H9 (cell line): ENCODE measurements around the gene PTPRB. TPM values are rescaled to one million over a fixed set of nuclear protein-coding genes. Genes with fewer than 3 reads are reported as not detected.

ENCODE experiments used
- DNase-seq: peaks from one replicate; pipeline ENCODE4 v3.0.0-alpha.2; 2017
- H2AFZ ChIP-seq: one replicate; pipeline ENCODE4 v1.6.1; 2013; ENCODE audit warnings: mild to moderate bottlenecking, low read length, control low read depth, moderate library complexity
- H2AK5ac ChIP-seq: 2 replicates; pipeline ENCODE4 v1.6.1; 2013; ENCODE audit warnings: low read length, control low read depth, mixed read lengths; ENCODE audit not compliant: insufficient read length
- H2BK120ac ChIP-seq: one replicate; pipeline ENCODE4 v1.6.1; 2013; ENCODE audit warnings: low read depth, mild to moderate bottlenecking, low read length, control low read depth, inconsistent platforms; ENCODE audit not compliant: poor library complexity, severe bottlenecking
- H2BK12ac ChIP-seq: 2 replicates; pipeline ENCODE4 v1.6.1; 2013; ENCODE audit warnings: low read length, control low read depth, mixed read lengths, low read depth; ENCODE audit not compliant: insufficient read length
- H2BK15ac ChIP-seq: 2 replicates; pipeline ENCODE4 v1.6.1; 2013; ENCODE audit warnings: low read depth, low read length, control low read depth
- H2BK20ac ChIP-seq: one replicate; pipeline ENCODE4 v1.6.1; 2013; ENCODE audit warnings: low read depth, mild to moderate bottlenecking, low read length, control low read depth, inconsistent platforms; ENCODE audit not compliant: poor library complexity, severe bottlenecking
- H2BK5ac ChIP-seq: 2 replicates; pipeline ENCODE4 v1.6.1; 2013; ENCODE audit warnings: low read length, control low read depth, mixed read lengths; ENCODE audit not compliant: insufficient read length
- H3K14ac ChIP-seq: 2 replicates; pipeline ENCODE4 v1.6.1; 2013; ENCODE audit warnings: low read length, control low read depth; ENCODE audit not compliant: insufficient read depth
- H3K18ac ChIP-seq: 2 replicates; pipeline ENCODE4 v1.6.1; 2013; ENCODE audit warnings: low read depth, mild to moderate bottlenecking, mixed read lengths, low read length, control low read depth; ENCODE audit not compliant: insufficient read length
- H3K23ac ChIP-seq: 2 replicates; pipeline ENCODE4 v1.6.1; 2013; ENCODE audit warnings: low read length, control low read depth, mixed read lengths, low read depth; ENCODE audit not compliant: insufficient read length
- H3K23me2 ChIP-seq: 2 replicates; pipeline ENCODE4 v1.6.1; 2013; ENCODE audit warnings: low read depth, mild to moderate bottlenecking, mixed read lengths, low read length, control low read depth; ENCODE audit not compliant: insufficient read length, poor library complexity, severe bottlenecking
- H3K27ac ChIP-seq: 2 replicates; pipeline ENCODE4 v1.5.1; 2013; ENCODE audit warnings: low read length, control low read depth, mixed read lengths, low read depth; ENCODE audit not compliant: insufficient read length
- H3K27me3 ChIP-seq: 2 replicates; pipeline ENCODE4 v1.6.1; 2013; ENCODE audit warnings: low read length, control low read depth, inconsistent platforms; ENCODE audit not compliant: insufficient read depth
- H3K4ac ChIP-seq: 2 replicates; pipeline ENCODE4 v1.6.1; 2013; ENCODE audit warnings: low read depth, mild to moderate bottlenecking, control low read depth, inconsistent platforms, low read length, moderate library complexity
- H3K4me1 ChIP-seq: 2 replicates; pipeline ENCODE4 v1.6.1; 2013; ENCODE audit warnings: low read length, control low read depth, inconsistent platforms; ENCODE audit not compliant: insufficient read depth
- H3K4me2 ChIP-seq: 2 replicates; pipeline ENCODE4 v1.6.1; 2013; ENCODE audit warnings: low read length, control low read depth, mixed read lengths; ENCODE audit not compliant: insufficient read length, insufficient read depth
- H3K56ac ChIP-seq: 2 replicates; pipeline ENCODE4 v1.6.1; 2013; ENCODE audit warnings: low read depth, mild to moderate bottlenecking, mixed read lengths, low read length, control low read depth; ENCODE audit not compliant: insufficient read length
- H3K79me1 ChIP-seq: 2 replicates; pipeline ENCODE4 v1.6.1; 2013; ENCODE audit warnings: low read depth, mild to moderate bottlenecking, moderate library complexity, low read length, control low read depth, inconsistent platforms; ENCODE audit not compliant: insufficient read depth, poor library complexity, severe bottlenecking
- H3K79me2 ChIP-seq: 2 replicates; pipeline ENCODE4 v1.6.1; 2013; ENCODE audit warnings: low read length, control low read depth, inconsistent platforms; ENCODE audit not compliant: insufficient read depth
- H3K9ac ChIP-seq: 2 replicates; pipeline ENCODE4 v1.6.1; 2013; ENCODE audit warnings: low read length, control low read depth, mixed read lengths; ENCODE audit not compliant: insufficient read length; ENCODE audit errors: extremely low read depth
- H3K9me3 ChIP-seq: one replicate; pipeline ENCODE4 v1.6.1; 2013; ENCODE audit warnings: low read depth, low read length, inconsistent platforms; ENCODE audit not compliant: control insufficient read depth
- H3T11ph ChIP-seq: one replicate; pipeline ENCODE4 v1.6.1; 2013; ENCODE audit warnings: mild to moderate bottlenecking, low read length, control low read depth, inconsistent platforms
- H4K20me1 ChIP-seq: one replicate; pipeline ENCODE4 v1.6.1; 2013; ENCODE audit not compliant: control insufficient read depth, insufficient read length, insufficient read depth
- H4K5ac ChIP-seq: 2 replicates; pipeline ENCODE4 v1.6.1; 2013; ENCODE audit warnings: low read depth, mild to moderate bottlenecking, mixed read lengths, low read length, control low read depth; ENCODE audit not compliant: insufficient read length
- H4K8ac ChIP-seq: replicated peaks from 2 replicates; pipeline ENCODE4 v1.6.1; 2013; ENCODE audit warnings: low read length, control low read depth, mixed read lengths, low read depth; ENCODE audit not compliant: insufficient read length
- H4K91ac ChIP-seq: 2 replicates; pipeline ENCODE4 v1.6.1; 2013; ENCODE audit warnings: low read depth, mild to moderate bottlenecking, moderate library complexity, mixed read lengths, low read length, control low read depth; ENCODE audit not compliant: insufficient read length
- H3K27ac Mint-ChIP-seq, 3 experiments: 2 replicates in 2 of 3; 3 replicates in 1 of 3; pipeline ENCODE4 v1.8.0; 2020 to 2021; ENCODE audit warnings: mixed read lengths in 3 of 3, mild to moderate bottlenecking in 1 of 3, moderate library complexity in 1 of 3
- H3K27me3 Mint-ChIP-seq: 2 replicates; pipeline ENCODE4 v1.8.0; 2021; ENCODE audit warnings: low read depth, mild to moderate bottlenecking, moderate library complexity, mixed read lengths
- H3K36me3 Mint-ChIP-seq, 3 experiments: 2 replicates in 2 of 3; 3 replicates in 1 of 3; pipeline ENCODE4 v1.8.0; 2020 to 2021; ENCODE audit warnings: low read depth in 3 of 3, mixed read lengths in 3 of 3; ENCODE audit not compliant: insufficient read depth in 1 of 3
- H3K4me1 Mint-ChIP-seq, 2 experiments: 2 replicates each; pipeline ENCODE4 v1.8.0; 2020; ENCODE audit warnings: mixed read lengths in 2 of 2
- H3K4me3 Mint-ChIP-seq, 2 experiments: 2 replicates in 1 of 2; 3 replicates in 1 of 2; pipeline ENCODE4 v1.8.0; 2020 to 2021; ENCODE audit warnings: mild to moderate bottlenecking in 2 of 2, mixed read lengths in 2 of 2, moderate library complexity in 1 of 2
- H3K9me3 Mint-ChIP-seq, 2 experiments: 2 replicates in 1 of 2; 3 replicates in 1 of 2; pipeline ENCODE4 v1.8.0; 2020; ENCODE audit warnings: mild to moderate bottlenecking in 2 of 2, mixed read lengths in 2 of 2, moderate library complexity in 1 of 2
- CTCF ChIP-seq: fragments of 200-600 bp; sonication (generic); conservative IDR thresholded peaks from 3 replicates; pipeline ENCODE4 v1.8.0; 2021; ENCODE audit warnings: antibody characterized with exemption, mild to moderate bottlenecking
- WGBS: extraction: QIAGEN DNeasy Blood & Tissue Kit; methylation state at CpG from one replicate; pipeline ENCODE4 v1.1.7; 2013; ENCODE audit warnings: missing lambda C conversion rate, low lambda C conversion rate, mixed read lengths; ENCODE audit not compliant: insufficient read length; ENCODE audit errors: extremely low coverage; 5-methylcytosine and 5-hydroxymethylcytosine counted together
- total RNA-seq: library from RNA; stranded (reverse); gene quantifications from 2 replicates; pipeline ENCODE4 v1.2.1, GENCODE V29; 2021

Gene PTPRB
- total RNA-seq, 1 experiment from 2014 or later, result 1.4 TPM

GRCh38 chr12:70550180-70550577 lies 87.0 kb downstream of the PTPRB start:
- Histone ChIP-seq H3K27ac (no peak overlapping the region), H2AFZ (no peak overlapping the region), H3K56ac (no peak overlapping the region), H3K79me2 (no peaks in the 10 kb centered on the region), H3K18ac (no peak overlapping the region), H3K23me2 (no peaks in the 10 kb centered on the region), H2BK15ac (no peak overlapping the region), H3T11ph (no peak overlapping the region), H3K4me2 (no peak overlapping the region), H4K8ac (no peak overlapping the region), H3K23ac (no peak overlapping the region), H2BK5ac (no peak overlapping the region), H3K9ac (no peak overlapping the region), H2BK12ac (no peak overlapping the region), H3K9me3 (no peaks in the 10 kb centered on the region), H3K27me3 (no peaks in the 10 kb centered on the region; the same call in 1 of the 2 replicates), H2BK20ac (no peak overlapping the region), H3K14ac (no peak overlapping the region), H2AK5ac (no peak overlapping the region), H4K20me1 (no peaks in the 10 kb centered on the region), H2BK120ac (no peak overlapping the region), H4K91ac (no peak overlapping the region), H3K79me1 (no peaks in the 10 kb centered on the region), H3K4ac (no peak overlapping the region), H4K5ac (no peak overlapping the region), H3K4me1 (no peaks in the 10 kb centered on the region; the same call in 1 of the 2 replicates)
- peaks cover 3 to 5% of the 10 kb centered on the region in 2 experiments for H3K4me1 Mint-ChIP-seq
- no peak for TF ChIP-seq CTCF
- H3K27ac Mint-ChIP-seq, result peak overlapping the region in 1 of 3 experiments; percentile 8; a peak in 1 of 7 replicates
- no peak for DNase-seq
- no peaks in the 10 kb centered on the region for H3K36me3 Mint-ChIP-seq
- H3K4me3 Mint-ChIP-seq, result no peak overlapping the region
- H3K27me3 Mint-ChIP-seq, result no peaks in the 10 kb centered on the region
- no peaks in the 10 kb centered on the region for H3K9me3 Mint-ChIP-seq
- no CpG with 5 or more reads among the region's 6 CpGs for whole genome bisulfite sequencing
